Suppressor macrophage (primary cell): Measurements from ENCODE around the gene CD247.
A peak's percentile ranks its signal among the peaks of the same experiment; 100 is the strongest.

ENCODE experiments used
- DNase-seq, 4 experiments: peaks; one replicate each; pipeline ENCODE4 v3.0.0-alpha.2; 2020 to 2022

Gene CD247

DNA sequence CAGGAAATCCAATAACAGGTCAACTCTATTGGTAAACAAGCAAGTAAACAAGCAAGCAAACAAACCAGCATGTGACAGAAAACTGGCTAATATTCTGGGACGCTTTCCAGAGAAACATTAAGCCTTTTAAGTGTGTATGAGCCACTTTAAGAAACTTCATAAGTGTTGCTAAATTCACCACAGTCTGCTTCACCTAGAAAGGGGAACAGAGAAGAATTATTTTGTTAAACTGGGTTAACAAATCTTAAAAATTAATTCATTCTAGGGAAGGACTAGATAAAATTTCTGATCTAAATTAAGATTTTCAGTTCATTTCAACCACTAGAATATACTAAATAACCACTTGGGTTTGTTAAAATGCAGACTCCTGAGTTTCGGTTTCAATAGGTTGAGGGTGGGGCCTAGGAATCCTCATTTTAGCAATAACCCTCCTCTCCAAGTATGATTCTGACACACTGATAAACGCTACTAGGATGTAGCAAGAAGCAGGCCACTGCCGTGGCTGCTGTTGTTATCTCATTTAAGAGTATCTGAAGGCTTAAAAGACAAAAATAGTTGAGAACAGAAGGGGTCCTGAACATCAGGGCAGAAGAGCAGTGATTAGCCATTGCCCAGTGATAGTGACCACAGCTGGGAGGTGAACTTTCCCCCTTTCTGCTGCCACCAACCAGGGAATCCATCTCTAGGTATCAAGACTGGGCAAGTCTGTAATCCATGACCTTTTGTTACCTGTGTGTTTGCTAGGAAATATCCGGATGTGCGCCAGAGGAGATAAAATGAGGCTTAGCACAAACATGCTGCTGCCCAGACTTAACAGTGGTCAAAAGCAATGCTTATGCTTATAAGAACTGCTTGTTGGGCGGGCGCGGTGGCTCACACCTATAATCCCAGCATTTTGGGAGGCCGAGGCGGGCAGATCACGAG lies 24.0 kb upstream of the CD247 start:
- DNase-seq = peak in 2 of 4 experiments; percentile 47 to 53

DNA sequence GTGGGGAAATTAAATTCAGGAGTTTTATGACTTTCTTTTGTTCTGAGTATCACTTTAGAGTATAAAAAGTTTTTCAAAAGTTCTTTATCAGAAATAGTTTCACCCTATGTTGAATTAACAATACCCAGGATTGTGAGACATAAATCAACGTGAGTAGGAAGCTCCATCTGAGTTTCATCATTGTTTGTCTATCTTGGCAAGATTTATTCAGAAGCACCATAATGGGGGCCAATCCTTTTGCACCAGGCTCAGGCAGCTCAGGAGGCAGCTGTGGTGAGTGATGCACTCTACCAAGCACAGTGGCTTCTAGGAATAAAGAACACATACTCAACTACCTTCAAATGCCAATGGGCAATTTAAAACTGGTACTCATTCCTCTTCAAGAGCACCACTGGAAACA lies 23.3 kb upstream of the CD247 start:
- DNase-seq = peak in 1 of 4 experiments; percentile 23

DNA sequence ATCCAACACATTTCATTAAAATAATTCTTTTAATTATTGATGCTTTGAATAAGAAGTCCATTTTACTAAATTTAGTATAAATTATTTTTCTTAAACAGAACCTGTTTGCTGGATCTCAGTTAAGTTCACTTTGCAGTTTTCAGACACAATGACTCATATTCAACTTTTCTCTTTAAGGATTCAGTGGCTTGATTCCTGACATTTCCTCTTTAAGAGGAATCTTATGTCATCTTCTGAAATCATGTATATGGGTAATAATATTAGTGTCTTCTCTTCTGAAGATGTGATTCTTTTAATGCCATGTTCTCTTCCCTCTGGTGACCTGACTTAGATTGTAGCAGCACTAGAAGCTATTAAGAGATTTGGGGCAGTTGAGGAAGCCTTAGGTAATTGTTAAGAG lies 22.7 kb upstream of the CD247 start:
- peak in 2 of 4 experiments; percentile 72 to 75 for DNase-seq

DNA sequence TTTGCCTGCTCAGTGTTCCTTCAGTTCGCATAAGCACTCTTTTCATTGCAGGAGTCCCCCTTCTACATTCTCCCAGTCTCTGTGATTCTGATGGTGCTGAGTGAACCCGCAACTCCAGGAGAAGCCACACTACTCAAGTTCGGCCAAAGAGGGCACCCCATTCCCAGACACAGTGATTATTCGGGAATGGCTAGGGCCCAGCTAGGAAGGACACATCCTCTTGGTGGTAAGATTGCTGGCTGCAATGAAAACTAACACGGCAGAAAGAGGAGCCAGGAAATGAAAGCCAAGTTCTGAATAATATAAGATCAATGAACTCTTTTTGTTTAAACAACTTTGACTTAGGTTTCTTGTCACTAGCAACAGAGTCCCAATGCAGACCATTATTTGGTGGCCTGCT lies 20.3 kb upstream of the CD247 start:
- no peak for DNase-seq

- peak; percentile 65 to 76 (median 74) for DNase-seq
Observed at GRCh38 chr1:167533851-167534300, 15.5 kb upstream of the CD247 start.

DNA sequence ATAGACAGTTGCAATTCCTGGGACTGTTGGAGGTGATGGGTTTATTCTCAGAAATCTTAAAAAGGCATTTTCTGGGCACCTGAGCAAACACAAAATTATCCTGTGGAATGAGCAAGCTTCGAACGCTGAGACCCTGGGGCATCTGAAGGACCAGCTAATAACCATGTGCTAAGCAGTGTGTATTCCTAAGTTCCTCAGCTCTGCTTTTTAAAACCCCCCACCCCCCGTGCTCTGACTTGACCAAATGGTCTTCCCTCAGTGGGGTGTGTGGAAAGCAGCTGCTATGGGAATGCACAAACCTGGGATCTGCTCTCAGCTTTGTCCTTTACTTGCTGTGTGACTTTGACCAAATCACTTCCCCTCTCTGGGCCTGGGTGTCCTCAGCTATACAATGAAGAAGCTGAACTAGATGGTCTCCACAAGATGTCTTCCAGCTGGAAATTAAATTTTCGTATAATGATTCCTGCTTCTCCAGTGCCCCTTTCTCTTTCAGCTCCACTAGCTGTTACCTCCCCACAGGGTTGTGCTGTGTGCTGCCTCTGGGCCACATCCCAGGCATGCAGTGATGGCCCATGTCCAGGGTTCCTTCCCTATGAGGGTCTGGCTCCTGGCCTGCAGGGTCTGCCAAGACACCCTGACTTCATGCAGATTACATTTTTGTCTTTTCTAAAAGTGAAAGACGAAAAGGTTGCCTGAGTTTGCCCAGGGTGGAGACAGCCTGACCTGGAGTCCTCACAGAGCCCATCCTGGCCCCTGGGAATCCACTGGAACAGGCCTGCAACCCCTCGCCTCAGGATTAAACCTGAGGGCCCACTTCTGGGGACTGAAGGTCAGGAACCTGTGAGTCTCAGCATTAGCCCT lies 14.9 kb upstream of the CD247 start:
- DNase-seq = no peak

GRCh38 chr1:167532375-167532774 lies 14.0 kb upstream of the CD247 start:
- DNase-seq = no peak

DNA sequence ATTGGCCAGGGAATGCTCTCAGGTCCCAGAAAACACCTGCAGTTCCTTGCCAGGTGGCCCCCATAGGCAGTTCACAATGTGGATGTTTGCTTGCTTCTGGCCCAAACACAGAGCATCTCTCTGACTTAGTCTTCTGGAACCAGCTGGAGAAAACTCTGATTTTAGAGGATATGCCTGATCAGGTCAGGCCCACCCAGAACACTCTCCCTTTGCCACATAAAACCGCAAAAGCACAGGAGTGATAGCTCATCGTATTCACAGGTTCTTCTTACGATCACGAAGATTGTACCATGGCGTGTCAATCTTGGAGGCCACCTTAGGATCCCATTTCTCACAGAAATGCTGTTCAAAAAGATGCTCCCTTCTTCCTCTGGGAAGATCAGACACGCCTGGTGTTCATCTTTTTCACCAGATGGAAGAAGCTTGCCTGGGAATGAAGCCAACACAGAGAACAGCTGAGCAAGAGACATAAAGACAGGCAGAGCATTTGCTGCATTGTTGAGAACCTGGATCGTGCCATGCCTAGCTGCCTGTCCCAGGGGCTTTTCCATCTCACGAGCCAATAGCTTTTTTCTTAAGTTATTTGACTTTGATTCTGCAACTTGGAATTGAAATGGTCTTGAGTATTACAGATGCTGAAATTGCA lies 11.6 kb upstream of the CD247 start:
- DNase-seq = no peak

- DNase-seq = no peak
Observed at GRCh38 chr1:167528057-167528728, 9.9 kb upstream of the CD247 start.

- no peak for DNase-seq
Observed at GRCh38 chr1:167526667-167527383, 8.5 kb upstream of the CD247 start.

DNA sequence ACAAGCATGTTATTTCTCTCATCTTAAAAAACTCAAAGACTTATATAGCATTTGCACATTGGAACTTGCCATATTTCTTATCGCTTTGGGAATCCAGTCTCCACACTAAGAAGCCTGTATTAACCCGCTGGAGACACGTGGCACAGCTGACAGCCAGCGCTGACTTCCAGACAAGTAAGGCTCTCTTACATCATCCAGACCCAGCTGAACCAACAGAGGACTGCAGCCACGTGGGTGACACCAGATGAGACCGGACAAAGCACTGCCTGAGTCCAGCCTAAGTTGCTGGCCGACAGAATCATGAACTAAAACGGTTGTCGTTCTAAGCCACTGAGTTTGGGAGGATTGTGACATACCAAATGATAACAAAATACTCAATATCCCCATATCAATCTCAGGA lies 6.3 kb upstream of the CD247 start:
- no peak for DNase-seq

- DNase-seq = no peak
Observed at GRCh38 chr1:167522246-167522645, 3.9 kb upstream of the CD247 start.

DNA sequence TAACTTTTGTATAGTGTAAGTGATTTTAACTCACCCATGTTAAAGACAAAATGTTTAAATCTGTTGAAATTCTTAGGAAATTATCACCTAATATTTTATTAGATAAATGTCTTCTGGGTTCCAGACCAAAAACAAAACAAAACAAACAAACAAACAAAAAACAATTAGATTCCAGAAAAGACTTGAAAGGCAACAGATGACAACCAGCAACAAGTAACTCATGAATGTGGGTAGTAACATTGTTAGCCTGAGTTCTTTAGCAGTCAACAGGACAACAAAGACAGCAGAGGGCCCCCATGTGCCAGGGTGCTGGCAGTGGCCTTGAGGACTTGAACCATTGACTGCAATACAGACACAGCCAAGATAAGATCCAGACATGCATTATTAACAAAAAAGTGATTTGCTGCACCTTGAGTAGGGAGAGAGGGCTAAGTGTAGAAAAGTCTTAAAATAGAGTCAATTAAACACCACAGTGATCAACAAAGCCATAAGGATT lies 2.4 kb upstream of the CD247 start:
- peak; percentile 28 to 50 (median 38) for DNase-seq

GRCh38 chr1:167517535-167518330 lies 596 bp downstream of the CD247 start:
- no peak for DNase-seq

DNA sequence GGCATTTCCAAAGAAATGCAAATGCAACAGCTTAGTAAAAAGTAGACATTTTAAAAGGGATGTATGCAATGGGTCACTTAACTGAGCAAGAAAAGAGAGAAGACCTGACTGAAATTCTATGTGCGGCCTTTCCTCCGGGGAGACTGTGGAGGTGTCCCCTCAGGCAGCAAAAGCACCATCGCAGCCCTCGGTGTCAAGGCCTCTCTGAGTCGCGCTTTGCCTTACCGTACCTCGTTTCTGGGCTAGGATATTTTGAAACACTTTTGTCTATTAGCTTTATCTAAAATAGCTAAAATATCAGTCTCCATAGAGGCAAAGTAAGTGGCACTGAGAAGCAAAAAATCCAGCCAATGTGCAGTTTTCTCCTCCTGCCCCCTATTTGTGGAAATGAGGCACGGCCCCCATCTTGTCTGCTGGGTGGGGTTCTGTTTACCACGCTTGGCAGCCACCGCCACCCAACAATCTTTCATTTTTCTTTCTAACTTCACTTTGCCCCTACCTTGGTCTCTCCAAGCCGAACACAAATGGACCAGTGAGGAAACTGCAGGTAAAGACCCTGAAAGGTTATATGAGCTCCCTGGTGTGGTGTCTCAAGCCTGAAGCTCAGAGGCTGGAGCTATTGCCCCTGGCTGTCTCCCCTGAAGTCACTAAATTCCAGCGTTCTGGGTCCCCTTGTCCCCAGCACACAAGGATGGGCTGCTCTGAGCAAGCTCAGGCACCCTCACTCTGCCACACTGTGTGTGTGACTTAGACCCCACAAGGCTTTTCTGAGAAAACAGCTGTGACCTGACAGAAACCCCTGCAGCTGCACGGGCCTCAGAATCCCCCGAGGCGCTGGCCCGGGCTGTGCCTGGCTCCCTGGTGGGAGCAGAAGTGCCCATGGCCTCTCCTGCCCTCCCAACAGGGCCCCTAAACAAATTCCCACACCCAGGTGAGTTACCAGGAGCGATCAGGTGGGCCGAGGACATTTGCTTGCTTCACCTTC lies 1.6 kb downstream of the CD247 start:
- no peak for DNase-seq

- DNase-seq = no peak
Observed at GRCh38 chr1:167515893-167516321, 2.4 kb downstream of the CD247 start.

DNA sequence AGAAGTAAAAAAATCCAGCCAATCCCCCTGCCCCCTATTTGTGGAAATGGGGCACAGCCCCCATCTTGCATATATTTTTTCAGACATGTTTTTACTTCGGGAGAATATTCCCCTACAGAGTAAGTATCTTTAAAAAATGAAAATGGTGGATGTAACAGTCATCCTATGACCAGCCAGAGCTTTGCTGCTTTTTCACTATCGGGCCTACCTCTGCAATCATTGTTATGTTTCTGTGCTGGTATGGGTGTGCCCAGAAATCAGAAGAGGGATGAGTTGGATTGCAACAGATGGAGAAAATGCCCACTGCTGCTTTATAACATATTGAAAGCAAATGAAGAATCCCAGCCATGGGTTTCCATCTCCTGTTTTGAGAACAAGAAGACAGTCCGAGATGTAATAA lies 2.9 kb downstream of the CD247 start:
- no peak for DNase-seq

- DNase-seq = no peak
Observed at GRCh38 chr1:167514288-167514687, 4.0 kb downstream of the CD247 start.

DNA sequence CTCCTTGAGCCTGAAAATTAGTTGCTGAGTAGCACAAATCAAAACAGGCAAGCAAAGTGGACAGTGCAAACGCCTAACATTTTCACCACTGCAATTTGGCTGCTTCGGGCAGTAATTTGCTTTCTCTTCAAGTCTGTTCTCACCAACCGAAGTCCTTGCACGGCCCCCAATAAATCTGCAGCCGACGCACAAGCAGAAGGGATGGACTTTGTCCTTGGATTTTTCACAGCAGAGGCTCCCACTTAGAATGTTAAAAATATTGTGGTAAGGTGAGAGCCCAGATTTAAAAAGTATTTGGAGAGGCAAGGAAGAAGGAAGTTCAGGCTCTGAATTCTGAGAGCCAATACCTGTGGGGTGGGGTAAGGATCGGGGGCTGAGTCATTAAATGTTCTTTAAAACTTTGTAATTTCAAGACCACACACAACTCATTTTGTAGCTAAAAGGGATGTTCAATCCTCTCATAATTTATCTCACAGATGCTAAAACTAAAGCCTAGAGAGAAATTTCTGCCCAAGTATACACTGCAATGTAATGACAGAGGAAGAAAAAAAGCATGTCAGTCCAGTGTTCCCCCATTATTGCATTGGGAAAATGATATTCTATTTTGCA lies 6.2 kb downstream of the CD247 start:
- DNase-seq = no peak
